ENCODE measurements around the gene KBTBD12. TPM values are rescaled to one million over a fixed set of nuclear protein-coding genes. Genes with fewer than 3 reads are reported as not detected.
A peak's percentile ranks its signal among the peaks of the same experiment; 100 is the strongest.

Gene KBTBD12
- total RNA-seq, 1 donor from 2014 or later, result 3.1 TPM

- DNase-seq, result no peak
These were observed 72.4 kb downstream of the KBTBD12 start for GRCh38 chr3:127987309-127987995.

- peak; percentile 49 for DNase-seq
These were observed 73.9 kb downstream of the KBTBD12 start for GRCh38 chr3:127988770-127989557.

GRCh38 chr3:127990051-127990450 is 75.0 kb downstream of the KBTBD12 start:
- no peak for DNase-seq

- DNase-seq, result no peak
These were observed 75.4 kb downstream of the KBTBD12 start for GRCh38 chr3:127990461-127990860.

- DNase-seq, result no peak
These were observed 76.2 kb downstream of the KBTBD12 start for GRCh38 chr3:127991251-127991650.

- no peak for DNase-seq
These were observed 76.6 kb downstream of the KBTBD12 start for GRCh38 chr3:127991681-127992080.

- DNase-seq, result no peak
These were observed 77.1 kb downstream of the KBTBD12 start for GRCh38 chr3:127992127-127992526.

- no peak for DNase-seq
These were observed 79.0 kb downstream of the KBTBD12 start for GRCh38 chr3:127994011-127994410.

- DNase-seq, result no peak
These were observed 82.0 kb downstream of the KBTBD12 start for GRCh38 chr3:127997016-127997415.

GRCh38 chr3:127997961-127998360 is 82.9 kb downstream of the KBTBD12 start:
- DNase-seq, result no peak

- DNase-seq, result no peak
These were observed 83.6 kb downstream of the KBTBD12 start for GRCh38 chr3:127998596-127998995.

GRCh38 chr3:127999509-128000106 is 84.6 kb downstream of the KBTBD12 start:
- DNase-seq, result no peak

GRCh38 chr3:128001576-128001975 is 86.5 kb downstream of the KBTBD12 start:
- DNase-seq, result no peak

GRCh38 chr3:128004661-128005060 is 89.6 kb downstream of the KBTBD12 start:
- DNase-seq, result no peak

- DNase-seq, result no peak
These were observed 91.3 kb downstream of the KBTBD12 start for GRCh38 chr3:128006061-128007032.

- DNase-seq, result no peak
These were observed 92.0 kb downstream of the KBTBD12 start for GRCh38 chr3:128007033-128007424.

- DNase-seq, result peak; percentile 20
These were observed 95.2 kb downstream of the KBTBD12 start for GRCh38 chr3:128009952-128010846.

- DNase-seq, result no peak
These were observed 96.1 kb downstream of the KBTBD12 start for GRCh38 chr3:128011140-128011539.

- no peak for DNase-seq
These were observed 97.0 kb downstream of the KBTBD12 start for GRCh38 chr3:128012050-128012449.

- no peak for DNase-seq
These were observed 99.5 kb downstream of the KBTBD12 start for GRCh38 chr3:128014548-128014947.

- DNase-seq, result no peak
These were observed 101.5 kb downstream of the KBTBD12 start for GRCh38 chr3:128016502-128016901.

Data from skin of body (tissue), 2 donors.